K562 (cell line): ENCODE measurements around the gene MMP28. TPM values are rescaled to one million over a fixed set of nuclear protein-coding genes. Genes with fewer than 3 reads are reported as not detected.

Experiments used
- DNMT1 ChIP-seq: fragments of 450-650 bp; IDR thresholded peaks from 2 replicates; pipeline ENCODE4 v1.6.1; 2016; ENCODE audit warnings: antibody characterized with exemption, mild to moderate bottlenecking
- HMGN3 ChIP-seq: IDR thresholded peaks from 2 replicates; pipeline ENCODE4 v1.6.1; 2011; ENCODE audit warnings: borderline replicate concordance, low read depth, mild to moderate bottlenecking, mixed read lengths, low read length; ENCODE audit not compliant: insufficient read length; ENCODE audit errors: extremely low read depth
- KDM1A ChIP-seq, 2 experiments: fragments of 450-650 bp; IDR thresholded peaks; 2 replicates each; pipeline ENCODE4 v1.6.1; 2016; ENCODE audit warnings: mild to moderate bottlenecking in 2 of 2
- MXI1 ChIP-seq: IDR thresholded peaks from 2 replicates; pipeline ENCODE4 v1.6.1; 2011; ENCODE audit warnings: low read depth, mild to moderate bottlenecking, improper control_type of control experiment, low read length
- NEUROD1 ChIP-seq: fragments of 150-350 bp; IDR thresholded peaks from 2 replicates; pipeline ENCODE4 v1.6.1; 2014; ENCODE audit warnings: borderline replicate concordance, low read length, low read depth; ENCODE audit not compliant: partially characterized antibody
- NFATC3 ChIP-seq: fragments of 450-650 bp; IDR thresholded peaks from 2 replicates; pipeline ENCODE4 v1.6.1; 2017; ENCODE audit warnings: mild to moderate bottlenecking
- RB1 ChIP-seq: fragments of 450-650 bp; IDR thresholded peaks from 2 replicates; pipeline ENCODE4 v1.6.1; 2017; ENCODE audit warnings: low read depth, mild to moderate bottlenecking
- RBM17 ChIP-seq: fragments of 200-400 bp; formaldehyde crosslinking; IDR thresholded peaks from 2 replicates; pipeline ENCODE4 v1.6.1; 2017; ENCODE audit warnings: low read depth, mild to moderate bottlenecking, low read length, borderline replicate concordance
- REST ChIP-seq, 2 experiments: fragments of 450-650 bp; formaldehyde crosslinking in 1 of 2; IDR thresholded peaks; 2 replicates each; pipeline versions ENCODE4 v1.4.0 to v1.6.1; 2014 to 2020; ENCODE audit warnings: mild to moderate bottlenecking in 2 of 2, borderline replicate concordance in 1 of 2, low read depth in 1 of 2
- TOE1 ChIP-seq, 2 experiments: fragments of 450-650 bp in 1 of 2; sonication (generic) in 1 of 2; formaldehyde crosslinking in 1 of 2; IDR thresholded peaks; 2 replicates each; pipeline versions ENCODE4 v1.7.1 to v1.8.0; 2016 to 2022; ENCODE audit warnings: borderline replicate concordance in 2 of 2, mild to moderate bottlenecking in 2 of 2, antibody characterized with exemption in 1 of 2, inconsistent platforms in 1 of 2, low read depth in 1 of 2, missing genetic modification reagents in 1 of 2, moderate library complexity in 1 of 2
- VEZF1 ChIP-seq: fragments of 200-800 bp; sonication (Bioruptor generic); IDR thresholded peaks from 2 replicates; pipeline ENCODE4 v1.6.1; 2017; ENCODE audit warnings: missing genetic modification characterization, missing compliant biosample characterization
- XRCC4 ChIP-seq: IDR thresholded peaks from one replicate; pipeline ENCODE4 v1.6.1; 2011; ENCODE audit not compliant: insufficient read depth, insufficient read length; ENCODE audit errors: extremely low read depth
- ZBTB26 ChIP-seq: fragments of 450-650 bp; formaldehyde crosslinking; IDR thresholded peaks from 2 replicates; pipeline ENCODE4 v1.4.0; 2022; ENCODE audit warnings: missing genetic modification characterization
- ZFX ChIP-seq: sonication (generic); formaldehyde crosslinking; IDR thresholded peaks from 2 replicates; pipeline ENCODE4 v1.8.0; 2022; ENCODE audit warnings: mild to moderate bottlenecking, missing genetic modification reagents, moderate library complexity
- ZNF41 ChIP-seq: fragments of 250-450 bp; sonication (Bioruptor Pico); conservative IDR thresholded peaks from 2 replicates; pipeline ENCODE4 v1.4.0; 2020; ENCODE audit warnings: mild to moderate bottlenecking
- ZNF764 ChIP-seq: fragments of 250-450 bp; sonication (Bioruptor Pico); IDR thresholded peaks from 2 replicates; pipeline ENCODE4 v1.4.0; 2020; ENCODE audit warnings: low read depth, mild to moderate bottlenecking, moderate library complexity
- polyA plus RNA-seq, 8 experiments: library from polyadenylated mRNA; depleted of rRNA in 4 of 8; stranded (reverse) in 5 of 8; unstranded in 3 of 8; fragments of >200 nt; fragmentation: Nextera tagmentation in 2 of 8; fragmentation: Illumina TruSeq in 1 of 8; extraction: Ambion mirVana in 2 of 8; extraction: Trizol in 1 of 8; gene quantifications; 2 replicates each; pipeline versions ENCODE4 v1.2.1 to v1.2.3, GENCODE V29; 2011 to 2014; ENCODE audit warnings: inconsistent platforms in 1 of 8, missing spikeins in 1 of 8
- total RNA-seq, 7 experiments: library from RNA; depleted of rRNA in 6 of 7; stranded (reverse); fragments of >200 nt in 6 of 7; fragmentation: Illumina TruSeq in 2 of 7; extraction: Trizol in 2 of 7; gene quantifications; 2 replicates each; pipeline versions ENCODE4 v1.2.1 to v1.2.3, GENCODE V29; 2011 to 2021; ENCODE audit warnings: low replicate concordance in 1 of 7

The MMP28 gene
- total and polyA plus RNA-seq, 9 of the 15 experiments (the other 6 are each of a cell fraction or from before 2014, with no cell fraction given), result not detected

- TF ChIP-seq REST (IDR thresholded peaks at IDR 0.05; ENCODE audit: borderline replicate concordance), result no peak
- TF ChIP-seq REST (CRISPR knock-in tag; IDR thresholded peaks at IDR 0.05; ENCODE audit: low read depth), result no peak
- no peak for TF ChIP-seq XRCC4
- peak; percentile 77 for TF ChIP-seq NEUROD1
- TF ChIP-seq ZFX (CRISPR knock-in tag), result no peak
- TF ChIP-seq TOE1 (IDR thresholded peaks at IDR 0.05; ENCODE audit: borderline replicate concordance), result peak; percentile 55; the same call in 1 of the 2 replicates
- no peak for TF ChIP-seq TOE1 (CRISPR knock-in tag; IDR thresholded peaks at IDR 0.05; ENCODE audit: borderline replicate concordance, low read depth)
- TF ChIP-seq HMGN3, result no peak
- no peak for TF ChIP-seq RBM17
- no peak for TF ChIP-seq NFATC3
- TF ChIP-seq RB1, result 0 out of 2 replicates have a peak, but pooled peaks have one; percentile 65
- no peak for TF ChIP-seq ZNF41 (CRISPR knock-in tag)
- peak; percentile 96 for TF ChIP-seq VEZF1 (CRISPR knock-in tag)
- TF ChIP-seq DNMT1, result no peak
- TF ChIP-seq ZBTB26 (CRISPR knock-in tag), result no peak
- TF ChIP-seq MXI1, result no peak
- TF ChIP-seq KDM1A (IDR thresholded peaks at IDR 0.05), result no peak
- no peak for TF ChIP-seq ZNF764 (CRISPR knock-in tag)
Measured at GRCh38 chr17:35731239-35731916, 64.1 kb downstream of the MMP28 start, which contains the start of gene RASL10B (continued).
